ENCODE measurements around the gene TREML4. TPM values are rescaled to one million over a fixed set of nuclear protein-coding genes. Genes with fewer than 3 reads are reported as not detected.
A peak's percentile ranks its signal among the peaks of the same experiment; 100 is the strongest.

Gene TREML4
- polyA plus RNA-seq, 3 donors from 2014 or later: not detected

GRCh38 chr6:41269166-41269565 lies 41.0 kb downstream of the TREML4 start:
- no peak overlapping the region for H3K27ac Mint-ChIP-seq

GRCh38 chr6:41269716-41270115 lies 41.6 kb downstream of the TREML4 start:
- Mint-ChIP-seq H3K36me3 (no peaks in the 10 kb centered on the region), H3K4me1 (peaks cover 7 to 11% of the 10 kb centered on the region in 2 donors), H3K4me3 (no peak overlapping the region), H3K27ac (no peak overlapping the region), H3K9me3 (no peaks in the 10 kb centered on the region), H3K27me3 (ENCODE audit: low read depth in 3 of 3) (peaks cover 0 to 5% (median 0%) of the 10 kb centered on the region in 3 donors)
- DNase-seq: no peak

More at GRCh38 chr6:41269166-41269565, 41.0 kb downstream of the TREML4 start:
- no peak for DNase-seq
- H3K36me3 Mint-ChIP-seq: no peaks in the 10 kb centered on the region
- H3K27me3 Mint-ChIP-seq (ENCODE audit: low read depth in 3 of 3): peaks cover 0 to 5% (median 0%) of the 10 kb centered on the region in 3 donors
- H3K9me3 Mint-ChIP-seq: no peaks in the 10 kb centered on the region
- H3K4me3 Mint-ChIP-seq: no peak overlapping the region
- H3K4me1 Mint-ChIP-seq: peaks cover 7 to 11% of the 10 kb centered on the region in 2 donors

GRCh38 chr6:41271901-41272395 lies 43.8 kb downstream of the TREML4 start:
- H3K9me3 Mint-ChIP-seq: no peaks in the 10 kb centered on the region
- H3K27ac Mint-ChIP-seq: peak overlapping the region in 4 of 6 donors; percentile 61 to 84 (median 75)
- peaks cover 0 to 4% (median 0%) of the 10 kb centered on the region in 3 donors for H3K36me3 Mint-ChIP-seq
- H3K27me3 Mint-ChIP-seq (ENCODE audit: low read depth in 3 of 3): peaks cover 0 to 8% (median 5%) of the 10 kb centered on the region in 3 donors
- DNase-seq: peak; percentile 10 to 49 (median 20)
- peaks cover 7 to 11% of the 10 kb centered on the region in 2 donors for H3K4me1 Mint-ChIP-seq
- peak overlapping the region in 2 of 5 donors; percentile 45 to 73 for H3K4me3 Mint-ChIP-seq

- Mint-ChIP-seq H3K4me1 (peaks cover 7 to 11% of the 10 kb centered on the region in 2 donors), H3K9me3 (no peaks in the 10 kb centered on the region), H3K4me3 (no peak overlapping the region), H3K36me3 (peaks cover 0 to 4% (median 0%) of the 10 kb centered on the region in 3 donors), H3K27ac (peak overlapping the region in 1 of 6 donors; percentile 84), H3K27me3 (ENCODE audit: low read depth in 3 of 3) (peaks cover 0 to 8% (median 5%) of the 10 kb centered on the region in 3 donors)
- no peak for DNase-seq
Observed at GRCh38 chr6:41272591-41273240, 44.6 kb downstream of the TREML4 start.

- no peak overlapping the region for H3K4me3 Mint-ChIP-seq
- H3K27me3 Mint-ChIP-seq (ENCODE audit: low read depth in 3 of 3): peaks cover 0 to 10% (median 7%) of the 10 kb centered on the region in 3 donors
- peaks cover 7 to 15% of the 10 kb centered on the region in 2 donors for H3K4me1 Mint-ChIP-seq
- no peaks in the 10 kb centered on the region for H3K9me3 Mint-ChIP-seq
- H3K36me3 Mint-ChIP-seq: peaks cover 0 to 4% (median 0%) of the 10 kb centered on the region in 3 donors
- H3K27ac Mint-ChIP-seq: peak overlapping the region in 1 of 6 donors; percentile 14
- no peak for DNase-seq
Observed at GRCh38 chr6:41273714-41274113, 45.6 kb downstream of the TREML4 start.

GRCh38 chr6:41274256-41274655 lies 46.1 kb downstream of the TREML4 start:
- H3K4me1 Mint-ChIP-seq: peaks cover 11 to 20% of the 10 kb centered on the region in 2 donors
- peaks cover 0 to 4% (median 0%) of the 10 kb centered on the region in 3 donors for H3K36me3 Mint-ChIP-seq
- peak overlapping the region in 2 of 6 donors; percentile 14 to 54 for H3K27ac Mint-ChIP-seq
- DNase-seq: no peak
- peaks cover 0 to 14% (median 7%) of the 10 kb centered on the region in 3 donors for H3K27me3 Mint-ChIP-seq (ENCODE audit: low read depth in 3 of 3)
- H3K4me3 Mint-ChIP-seq: no peak overlapping the region
- no peaks in the 10 kb centered on the region for H3K9me3 Mint-ChIP-seq

GRCh38 chr6:41275489-41275888 lies 47.3 kb downstream of the TREML4 start:
- DNase-seq: no peak
- Mint-ChIP-seq H3K4me3 (no peak overlapping the region), H3K27me3 (ENCODE audit: low read depth in 3 of 3) (peaks cover 0 to 14% (median 7%) of the 10 kb centered on the region in 3 donors), H3K27ac (no peak overlapping the region), H3K36me3 (peaks cover 0 to 4% (median 0%) of the 10 kb centered on the region in 3 donors), H3K4me1 (peaks cover 11 to 23% of the 10 kb centered on the region in 2 donors), H3K9me3 (no peaks in the 10 kb centered on the region)

- DNase-seq: no peak
- Mint-ChIP-seq H3K9me3 (no peaks in the 10 kb centered on the region), H3K36me3 (peaks cover 0 to 8% (median 0%) of the 10 kb centered on the region in 3 donors), H3K4me1 (peaks cover 5 to 12% of the 10 kb centered on the region in 2 donors), H3K27me3 (ENCODE audit: low read depth in 3 of 3) (peaks cover 2 to 16% (median 4%) of the 10 kb centered on the region in 3 donors), H3K4me3 (no peak overlapping the region), H3K27ac (no peak overlapping the region)
Observed at GRCh38 chr6:41277605-41278004, 49.5 kb downstream of the TREML4 start.

- Mint-ChIP-seq H3K4me1 (peaks cover 5 to 12% of the 10 kb centered on the region in 2 donors), H3K27me3 (ENCODE audit: low read depth in 3 of 3) (peaks cover 3 to 18% (median 4%) of the 10 kb centered on the region in 3 donors), H3K9me3 (no peaks in the 10 kb centered on the region), H3K4me3 (peak overlapping the region in 1 of 5 donors; percentile 42), H3K27ac (no peak overlapping the region), H3K36me3 (peaks cover 0 to 8% (median 0%) of the 10 kb centered on the region in 3 donors)
- peak; percentile 50 to 63 (median 60) for DNase-seq
Observed at GRCh38 chr6:41278699-41279405, 50.7 kb downstream of the TREML4 start.

GRCh38 chr6:41280381-41281057 lies 52.4 kb downstream of the TREML4 start:
- H3K9me3 Mint-ChIP-seq: no peaks in the 10 kb centered on the region
- H3K27me3 Mint-ChIP-seq (ENCODE audit: low read depth in 3 of 3): peaks cover 4 to 21% (median 6%) of the 10 kb centered on the region in 3 donors
- H3K36me3 Mint-ChIP-seq: peaks cover 0 to 8% (median 0%) of the 10 kb centered on the region in 3 donors
- H3K4me3 Mint-ChIP-seq: no peak overlapping the region
- H3K27ac Mint-ChIP-seq: no peak overlapping the region
- H3K4me1 Mint-ChIP-seq: peaks cover 5 to 12% of the 10 kb centered on the region in 2 donors
- no peak for DNase-seq

- Mint-ChIP-seq H3K4me3 (no peak overlapping the region), H3K27ac (no peak overlapping the region), H3K9me3 (no peaks in the 10 kb centered on the region), H3K4me1 (peaks cover 5 to 9% of the 10 kb centered on the region in 2 donors), H3K27me3 (ENCODE audit: low read depth in 3 of 3) (peaks cover 2 to 20% (median 12%) of the 10 kb centered on the region in 3 donors), H3K36me3 (peaks cover 0 to 4% (median 0%) of the 10 kb centered on the region in 3 donors)
- no peak for DNase-seq
Observed at GRCh38 chr6:41283600-41283999, 55.5 kb downstream of the TREML4 start.

- DNase-seq: no peak
- Mint-ChIP-seq H3K36me3 (peaks cover 0 to 4% (median 0%) of the 10 kb centered on the region in 3 donors), H3K4me3 (no peak overlapping the region), H3K27me3 (ENCODE audit: low read depth in 3 of 3) (peaks cover 2 to 15% (median 12%) of the 10 kb centered on the region in 3 donors), H3K27ac (no peak overlapping the region), H3K4me1 (no peaks in the 10 kb centered on the region), H3K9me3 (no peaks in the 10 kb centered on the region)
Observed at GRCh38 chr6:41284726-41285125, 56.6 kb downstream of the TREML4 start.

- no peaks in the 10 kb centered on the region for H3K4me1 Mint-ChIP-seq
- H3K36me3 Mint-ChIP-seq: no peaks in the 10 kb centered on the region
- no peak within 1 kb of the TSS for H3K4me3 Mint-ChIP-seq
- H3K27ac Mint-ChIP-seq: no peak within 1 kb of the TSS
- H3K27me3 Mint-ChIP-seq (ENCODE audit: low read depth in 3 of 3): peaks cover 0 to 13% (median 12%) of the 10 kb centered on the region in 3 donors
- DNase-seq: no peak
- H3K9me3 Mint-ChIP-seq: no peaks in the 10 kb centered on the region
Observed at GRCh38 chr6:41286544-41287346, 58.6 kb downstream of the TREML4 start, which contains the start of gene TREM1. TREM1 (minus strand) TSS chr6:41286682; CDS start chr6:41286655, 27 bp downstream.
